Thyroid gland (tissue), 4 donors: ENCODE measurements around the gene TAGLN.

Experiments used
- POLR2A ChIP-seq, 2 donors: fragments of 450-650 bp; IDR thresholded peaks; one replicate each; pipeline ENCODE4 v1.6.1; 2017; ENCODE audit warnings: antibody characterized with exemption in 2 of 2, mild to moderate bottlenecking in 2 of 2, moderate library complexity in 1 of 2
- TF ChIP-seq, protein P1 (sequence below), 6 experiments: fragments of 200-600 bp in 3 of 6; fragments of 450-650 bp in 3 of 6; sonication (generic) in 3 of 6; IDR thresholded peaks; one replicate each; pipeline ENCODE4 v1.5.1; 2016 to 2019; ENCODE audit warnings: antibody characterized with exemption in 6 of 6, mild to moderate bottlenecking in 2 of 6, inconsistent platforms in 1 of 6, moderate library complexity in 1 of 6

DNA sequence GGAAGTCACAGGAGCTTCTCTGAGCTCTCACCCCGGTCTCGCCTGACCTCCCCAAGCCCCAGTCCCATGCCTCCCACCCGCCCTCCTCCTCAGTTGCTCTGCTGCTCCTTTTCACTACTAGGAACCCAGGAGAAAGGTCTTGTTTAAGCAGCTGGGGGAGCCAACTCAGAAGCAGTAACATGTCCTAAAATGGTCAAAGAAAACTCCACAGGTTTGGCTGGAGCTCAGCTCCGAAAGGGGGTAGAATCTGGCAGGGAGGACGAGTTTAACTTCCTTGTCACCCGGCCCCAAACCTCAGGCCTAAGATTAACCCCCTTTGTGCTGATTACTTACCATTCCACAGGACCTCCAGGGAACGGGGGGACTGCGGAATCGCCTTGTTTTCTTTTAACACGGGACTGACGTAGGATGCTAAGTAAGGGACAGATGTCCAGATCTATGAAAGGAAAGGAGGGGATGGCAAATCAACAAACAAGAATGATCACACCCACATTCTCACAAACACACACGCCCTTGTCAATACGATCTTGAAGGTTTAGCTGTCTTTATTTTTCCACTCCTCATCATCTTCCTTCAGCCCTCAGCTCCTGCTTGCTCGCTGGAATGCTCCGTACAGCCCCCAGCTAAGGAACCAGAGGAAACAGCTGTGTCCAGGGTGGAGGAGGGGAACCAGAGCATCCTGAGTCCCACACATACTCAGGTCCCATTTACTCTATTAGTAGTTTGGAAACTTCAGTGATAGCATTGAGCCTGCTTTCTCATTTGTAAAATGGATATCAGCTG is 19.2 kb downstream of the TAGLN start:
- TF ChIP-seq, protein P1, sequence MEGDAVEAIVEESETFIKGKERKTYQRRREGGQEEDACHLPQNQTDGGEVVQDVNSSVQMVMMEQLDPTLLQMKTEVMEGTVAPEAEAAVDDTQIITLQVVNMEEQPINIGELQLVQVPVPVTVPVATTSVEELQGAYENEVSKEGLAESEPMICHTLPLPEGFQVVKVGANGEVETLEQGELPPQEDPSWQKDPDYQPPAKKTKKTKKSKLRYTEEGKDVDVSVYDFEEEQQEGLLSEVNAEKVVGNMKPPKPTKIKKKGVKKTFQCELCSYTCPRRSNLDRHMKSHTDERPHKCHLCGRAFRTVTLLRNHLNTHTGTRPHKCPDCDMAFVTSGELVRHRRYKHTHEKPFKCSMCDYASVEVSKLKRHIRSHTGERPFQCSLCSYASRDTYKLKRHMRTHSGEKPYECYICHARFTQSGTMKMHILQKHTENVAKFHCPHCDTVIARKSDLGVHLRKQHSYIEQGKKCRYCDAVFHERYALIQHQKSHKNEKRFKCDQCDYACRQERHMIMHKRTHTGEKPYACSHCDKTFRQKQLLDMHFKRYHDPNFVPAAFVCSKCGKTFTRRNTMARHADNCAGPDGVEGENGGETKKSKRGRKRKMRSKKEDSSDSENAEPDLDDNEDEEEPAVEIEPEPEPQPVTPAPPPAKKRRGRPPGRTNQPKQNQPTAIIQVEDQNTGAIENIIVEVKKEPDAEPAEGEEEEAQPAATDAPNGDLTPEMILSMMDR (IDR thresholded peaks at IDR 0.05), result no peak
- no peak for TF ChIP-seq POLR2A (IDR thresholded peaks at IDR 0.05)
